WTC11 (cell line): ENCODE results near the gene SLC10A1. TPM values are rescaled to one million over a fixed set of nuclear protein-coding genes. Genes with fewer than 3 reads are reported as not detected.

Experiments
- ATAC-seq: fragments of 200-7000 bp; cut with Tn5 transposase; 2 replicates; pipeline ENCODE4 v1.10.0; 2021; ENCODE audit warnings: mild to moderate bottlenecking, moderate library complexity
- CTCF ChIA-PET: fragments of 300-600 bp; sonication (Branson Sonifier 250); formaldehyde crosslinking; loops from one replicate; lab custom pipeline; 2021; ENCODE audit warnings: antibody characterized with exemption; lab: Charles Lee
- POLR2A ChIA-PET: fragments of 350-600 bp; sonication (Branson Sonifier 250); formaldehyde crosslinking; loops from one replicate; lab custom pipeline; 2021; ENCODE audit warnings: antibody characterized with exemption; lab: Charles Lee
- DNase-seq: peaks from one replicate; pipeline ENCODE4 v3.0.0; 2021; ENCODE audit warnings: low spot score
- H3K27ac Mint-ChIP-seq: 2 replicates; pipeline ENCODE4 v1.8.0; 2021; ENCODE audit warnings: mixed read lengths
- H3K27me3 Mint-ChIP-seq: 2 replicates; pipeline ENCODE4 v1.8.0; 2021; ENCODE audit warnings: low read depth, mild to moderate bottlenecking, moderate library complexity, mixed read lengths
- H3K36me3 Mint-ChIP-seq: 2 replicates; pipeline ENCODE4 v1.8.0; 2021; ENCODE audit warnings: mixed read lengths
- H3K4me1 Mint-ChIP-seq: 2 replicates; pipeline ENCODE4 v1.8.0; 2022; ENCODE audit warnings: mixed read lengths
- H3K4me3 Mint-ChIP-seq: 2 replicates; pipeline ENCODE4 v1.8.0; 2021; ENCODE audit warnings: mild to moderate bottlenecking, moderate library complexity, mixed read lengths
- H3K9me3 Mint-ChIP-seq: 2 replicates; pipeline ENCODE4 v1.8.0; 2021; ENCODE audit warnings: mixed read lengths
- AFF4 ChIP-seq: sonication (generic); formaldehyde crosslinking; IDR thresholded peaks from 2 replicates; pipeline ENCODE4 v1.8.1; 2023; ENCODE audit warnings: mild to moderate bottlenecking, missing genetic modification reagents, borderline replicate concordance
- ERG ChIP-seq: fragments of 250-450 bp; sonication (Bioruptor Pico); IDR thresholded peaks from 2 replicates; pipeline ENCODE4 v1.8.0; 2021; ENCODE audit warnings: mild to moderate bottlenecking
- FOXK1 ChIP-seq: sonication (generic); formaldehyde crosslinking; IDR thresholded peaks from 2 replicates; pipeline ENCODE4 v1.8.0; 2022; ENCODE audit warnings: mild to moderate bottlenecking, moderate library complexity, missing genetic modification reagents
- GRHL2 ChIP-seq: fragments of 250-450 bp; sonication (Bioruptor Pico); IDR thresholded peaks from 2 replicates; pipeline ENCODE4 v1.8.0; 2022; ENCODE audit warnings: mild to moderate bottlenecking, moderate library complexity; ENCODE audit not compliant: insufficient replicate concordance, severe bottlenecking
- JAZF1 ChIP-seq: fragments of 250-450 bp; sonication (Bioruptor Pico); IDR thresholded peaks from 2 replicates; pipeline ENCODE4 v1.9.0; 2021; ENCODE audit warnings: moderate library complexity, mild to moderate bottlenecking, inconsistent platforms
- JUN ChIP-seq: sonication (generic); formaldehyde crosslinking; IDR thresholded peaks from 2 replicates; pipeline ENCODE4 v1.8.0; 2023; ENCODE audit warnings: mild to moderate bottlenecking, missing genetic modification reagents
- KAT7 ChIP-seq: sonication (generic); formaldehyde crosslinking; IDR thresholded peaks from 2 replicates; pipeline ENCODE4 v1.8.1; 2023; ENCODE audit warnings: missing genetic modification reagents, mild to moderate bottlenecking, borderline replicate concordance
- PRDM15 ChIP-seq: sonication (generic); formaldehyde crosslinking; IDR thresholded peaks from 2 replicates; pipeline ENCODE4 v1.8.0; 2022; ENCODE audit warnings: missing genetic modification reagents
- STAT6 ChIP-seq: sonication (generic); formaldehyde crosslinking; conservative IDR thresholded peaks from 2 replicates; pipeline ENCODE4 v1.8.1; 2023; ENCODE audit warnings: mild to moderate bottlenecking, low read depth, missing genetic modification reagents, moderate library complexity
- USF2 ChIP-seq: sonication (generic); formaldehyde crosslinking; IDR thresholded peaks from 2 replicates; pipeline ENCODE4 v1.8.1; 2023; ENCODE audit warnings: mild to moderate bottlenecking, missing genetic modification reagents, moderate library complexity
- ZBTB43 ChIP-seq: sonication (generic); formaldehyde crosslinking; IDR thresholded peaks from 2 replicates; pipeline ENCODE4 v1.8.1; 2023; ENCODE audit warnings: mild to moderate bottlenecking, missing genetic modification reagents
- ZNF219 ChIP-seq: sonication (generic); formaldehyde crosslinking; IDR thresholded peaks from 2 replicates; pipeline ENCODE4 v1.8.0; 2023; ENCODE audit warnings: missing genetic modification reagents, mild to moderate bottlenecking, borderline replicate concordance
- total RNA-seq: library from RNA; stranded (reverse); gene quantifications from 3 replicates; pipeline ENCODE4 v1.2.3, GENCODE V29; 2021

SLC10A1 gene
- total RNA-seq, 1 experiment from 2014 or later: 0.09 TPM

- TF ChIP-seq AFF4 (CRISPR knock-in tag): no peak
Measured at GRCh38 chr14:69816216-69816615, 19.2 kb upstream of the SLC10A1 start (continued).

- ATAC-seq (no peak), DNase-seq (no peak)
- peaks cover 2% of the 10 kb centered on the region; the same call in 1 of the 2 replicates for H3K4me1 Mint-ChIP-seq
- H3K4me3 Mint-ChIP-seq: no peak overlapping the region
- TF ChIP-seq ERG (CRISPR knock-in tag) (no peak), STAT6 (CRISPR knock-in tag) (no peak), KAT7 (no peak)
- no peaks in the 10 kb centered on the region for H3K36me3 Mint-ChIP-seq
- peaks cover 23% of the 10 kb centered on the region for H3K9me3 Mint-ChIP-seq
- H3K27ac Mint-ChIP-seq: no peak overlapping the region
- H3K27me3 Mint-ChIP-seq: no peaks in the 10 kb centered on the region
- ChIA-PET POLR2A (no interaction called here), CTCF (interaction anchor here (1.3 to 6.8 kb wide), 2 partner anchors 213 to 231 kb away, joined by 3 to 76 read pairs; no protein-coding TSS in a partner anchor)
Measured at GRCh38 chr14:69815556-69815955, 18.5 kb upstream of the SLC10A1 start.

- ChIA-PET POLR2A (no interaction called here), CTCF (interaction anchor here (0.9 to 1.3 kb wide), 4 partner anchors 63 to 240 kb away, joined by 3 to 4 read pairs (median 3); no protein-coding TSS in a partner anchor)
- Mint-ChIP-seq H3K27me3 (no peaks in the 10 kb centered on the region), H3K9me3 (peaks cover 23% of the 10 kb centered on the region), H3K36me3 (no peaks in the 10 kb centered on the region), H3K4me1 (peaks cover 2% of the 10 kb centered on the region; the same call in 1 of the 2 replicates), H3K4me3 (no peak overlapping the region), H3K27ac (no peak overlapping the region)
- DNase-seq: no peak
- ATAC-seq: no peak
- TF ChIP-seq ZBTB43 (CRISPR knock-in tag) (no peak), AFF4 (CRISPR knock-in tag) (no peak), USF2 (CRISPR knock-in tag) (no peak), ZNF219 (CRISPR knock-in tag) (no peak), JAZF1 (no peak), FOXK1 (CRISPR knock-in tag) (no peak), GRHL2 (CRISPR knock-in tag) (no peak), JUN (no peak), PRDM15 (CRISPR knock-in tag) (no peak)
Measured at GRCh38 chr14:69814397-69814796, 17.4 kb upstream of the SLC10A1 start.
